ENCODE measurements around the gene FRMPD4. TPM values are rescaled to one million over a fixed set of nuclear protein-coding genes. Genes with fewer than 3 reads are reported as not detected.

The FRMPD4 gene
- total RNA-seq, 1 donor from 2014 or later = not detected

DNA sequence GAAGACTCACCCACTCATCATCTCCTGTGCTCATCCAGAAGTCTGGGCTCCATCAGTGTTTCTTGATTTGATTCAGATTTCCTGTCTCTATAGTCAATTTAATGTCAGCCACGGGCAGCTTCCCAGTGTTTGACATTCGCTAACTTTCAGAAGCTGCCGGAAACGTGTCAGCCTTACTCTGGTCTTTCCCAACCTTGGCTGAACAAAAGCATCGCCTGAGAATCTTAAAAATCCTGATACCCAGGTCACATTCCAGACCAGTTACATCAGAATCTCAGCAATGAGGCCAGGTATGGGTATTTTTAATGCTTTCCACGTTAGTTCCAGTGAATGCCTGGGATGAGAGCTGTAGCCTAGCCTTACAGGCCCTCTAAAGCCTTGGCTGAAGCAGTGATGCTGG is 233.8 kb downstream of the FRMPD4 start:
- peak; percentile 67 for DNase-seq

DNA sequence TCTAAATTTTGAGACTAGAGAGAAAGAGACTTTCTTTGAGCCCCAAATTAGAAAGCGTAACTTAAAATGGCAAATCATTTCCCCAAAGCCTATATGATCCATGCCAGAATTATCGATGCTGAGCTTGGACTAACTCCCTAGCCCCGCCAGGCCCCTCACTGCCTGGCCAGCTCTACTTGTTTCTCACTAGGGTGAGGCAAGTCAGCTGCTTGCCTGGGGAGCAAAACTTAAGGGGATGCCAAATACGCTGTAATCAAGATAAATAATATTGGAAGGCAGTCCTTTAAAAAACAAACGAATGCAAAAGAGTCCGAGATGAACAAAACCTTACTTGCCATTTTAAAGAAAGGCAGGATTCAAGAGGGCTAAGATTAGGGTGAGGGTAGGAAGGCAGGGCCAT is 236.0 kb downstream of the FRMPD4 start:
- DNase-seq = no peak

DNA sequence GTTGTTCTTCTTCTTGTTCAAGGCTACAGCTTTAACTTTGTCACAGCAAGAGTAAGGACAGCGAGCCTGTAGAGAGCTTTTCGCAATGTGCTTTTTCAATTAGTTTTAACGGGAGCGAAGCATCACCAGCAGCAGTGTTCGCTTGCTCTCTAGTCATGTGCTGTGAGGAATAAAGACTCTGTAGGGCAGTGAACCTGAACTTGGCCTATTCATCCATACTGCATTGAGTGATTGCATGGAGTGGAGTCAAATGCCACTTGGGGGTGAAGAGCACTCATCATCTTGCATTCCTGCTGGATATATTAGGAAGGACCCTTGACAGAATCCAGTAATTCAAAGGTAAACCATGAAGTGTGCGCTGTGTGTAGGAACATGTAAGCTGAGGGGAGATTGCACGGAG is 240.0 kb downstream of the FRMPD4 start:
- DNase-seq = no peak

DNA sequence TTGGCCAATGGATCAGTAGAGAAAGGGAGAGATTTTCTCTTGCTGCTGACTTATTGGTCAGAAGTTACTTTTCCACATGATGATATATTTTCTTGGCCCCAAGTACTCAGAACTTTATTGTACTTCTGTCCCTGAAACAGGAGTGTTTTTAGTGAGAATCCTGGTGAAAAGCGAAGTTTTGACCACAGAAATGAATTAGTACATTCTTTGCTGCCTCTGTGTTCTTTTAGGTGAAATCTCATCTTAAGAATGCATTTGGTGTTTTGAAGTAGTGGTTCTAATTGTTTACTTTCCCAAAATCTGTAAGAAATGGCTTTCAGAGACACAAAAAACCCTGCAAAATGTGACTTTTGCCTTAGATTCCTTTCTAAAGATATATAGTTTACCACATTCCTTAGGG is 240.4 kb downstream of the FRMPD4 start:
- DNase-seq = no peak

DNA sequence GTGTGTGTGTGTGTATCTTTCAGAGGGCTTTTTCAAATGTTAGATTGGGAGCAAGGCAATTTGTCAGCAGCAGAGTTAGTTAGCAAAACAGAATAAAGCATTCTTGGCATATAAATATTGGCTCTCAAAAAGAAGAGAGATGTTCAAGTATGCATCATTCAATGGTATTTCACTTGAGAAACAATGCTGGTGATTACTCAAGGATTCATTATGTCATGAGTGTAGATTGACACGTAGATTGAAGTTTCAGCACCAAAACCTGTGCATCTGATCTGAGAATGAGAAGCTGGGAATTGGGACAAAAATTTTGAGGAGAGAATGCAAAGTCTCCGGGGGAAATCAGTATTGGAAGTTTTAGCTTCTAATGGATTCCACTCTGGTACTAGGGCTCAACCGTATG is 241.4 kb downstream of the FRMPD4 start:
- no peak for DNase-seq

DNA sequence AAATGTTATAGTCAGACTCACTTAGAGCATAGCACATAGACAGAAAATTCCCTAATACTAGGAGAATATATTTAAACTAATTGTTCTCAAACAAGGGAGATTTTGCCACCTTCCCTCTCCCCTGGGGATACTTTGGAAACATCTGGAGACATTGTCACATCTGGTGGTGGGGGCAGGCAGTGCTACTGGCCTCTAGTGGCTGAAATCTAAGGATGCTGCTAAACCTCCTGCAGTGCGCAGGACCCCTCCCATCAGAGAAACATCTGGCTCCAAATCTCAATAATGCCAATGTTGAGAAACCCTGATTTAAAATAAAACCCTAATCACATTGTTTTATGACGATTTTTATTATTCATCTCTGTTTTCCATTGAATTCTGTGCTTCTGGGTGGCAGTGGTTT is 244.9 kb downstream of the FRMPD4 start:
- DNase-seq = no peak

DNA sequence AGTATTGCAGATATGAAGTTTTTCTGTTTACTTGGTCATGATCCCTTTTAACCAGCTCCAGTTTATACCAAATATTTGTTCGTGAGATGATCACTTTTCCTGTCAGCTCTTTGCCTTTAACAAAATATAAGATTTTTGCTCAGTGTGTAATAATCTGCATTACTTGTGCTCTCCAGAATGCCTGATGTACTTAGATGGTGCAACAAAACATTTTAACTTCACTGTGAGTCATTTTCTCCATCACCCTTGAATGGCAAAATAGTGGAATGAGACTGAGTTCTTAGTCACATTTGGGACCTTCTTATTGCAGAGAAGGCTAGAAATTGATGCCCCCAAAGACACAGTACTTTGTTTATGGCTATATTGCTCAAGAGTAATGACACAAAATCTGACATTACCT is 252.0 kb downstream of the FRMPD4 start:
- DNase-seq = no peak

DNA sequence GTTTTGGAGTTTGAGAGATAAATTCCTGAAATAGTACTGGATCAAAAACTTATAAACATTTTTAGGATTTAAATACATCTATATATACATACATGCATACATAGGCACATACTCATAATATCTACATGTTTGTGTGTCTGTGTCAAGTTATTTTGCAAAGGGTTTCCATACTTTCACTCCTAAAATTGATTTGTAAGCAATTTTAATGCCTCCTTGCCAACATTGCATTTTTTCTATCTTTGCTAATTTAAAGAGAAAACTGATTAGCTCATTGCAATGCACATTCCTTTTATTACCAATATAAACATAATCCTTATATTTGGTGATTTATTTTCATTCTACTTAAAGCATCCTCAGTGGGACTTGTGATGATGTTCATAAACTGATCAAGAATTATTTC is 258.3 kb downstream of the FRMPD4 start:
- no peak for DNase-seq

DNA sequence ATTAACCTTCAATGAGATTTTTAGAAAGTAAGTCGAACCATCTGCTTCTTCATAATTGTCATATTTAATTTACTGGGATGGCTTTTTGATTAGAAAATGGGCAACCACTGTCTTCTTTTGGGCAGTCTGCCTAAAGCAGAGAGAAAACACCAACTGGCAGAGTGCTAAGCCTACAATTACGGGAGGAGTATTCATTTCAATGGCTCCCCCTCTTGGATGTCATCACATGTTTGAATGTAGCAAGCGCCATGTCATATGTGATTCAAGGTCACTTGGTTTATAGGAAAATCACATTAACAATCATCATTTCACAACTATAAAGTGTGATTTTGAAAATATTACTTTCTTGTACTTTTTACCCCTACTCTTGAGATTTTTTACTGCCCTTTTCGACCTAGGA is 261.9 kb downstream of the FRMPD4 start:
- no peak for DNase-seq

DNA sequence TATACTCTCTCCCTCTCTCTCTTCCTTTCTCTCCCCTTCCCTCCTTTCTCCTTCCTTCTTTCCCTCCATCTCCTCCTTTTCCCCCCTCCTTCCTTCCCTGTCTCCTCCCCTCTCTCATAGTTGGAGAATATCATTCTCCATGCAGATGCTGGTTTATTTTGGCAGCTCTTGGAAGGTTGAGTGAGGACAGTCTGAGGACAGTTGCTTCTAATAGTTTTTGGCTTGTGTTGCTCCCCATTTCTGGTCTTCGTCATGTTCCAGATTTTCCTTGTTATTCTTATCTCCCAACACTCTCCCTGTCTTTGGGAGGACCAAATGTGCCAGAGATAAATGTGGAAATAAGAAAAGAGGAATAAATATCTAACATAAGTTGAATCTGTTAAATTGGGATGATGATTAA is 263.0 kb downstream of the FRMPD4 start:
- no peak for DNase-seq

DNA sequence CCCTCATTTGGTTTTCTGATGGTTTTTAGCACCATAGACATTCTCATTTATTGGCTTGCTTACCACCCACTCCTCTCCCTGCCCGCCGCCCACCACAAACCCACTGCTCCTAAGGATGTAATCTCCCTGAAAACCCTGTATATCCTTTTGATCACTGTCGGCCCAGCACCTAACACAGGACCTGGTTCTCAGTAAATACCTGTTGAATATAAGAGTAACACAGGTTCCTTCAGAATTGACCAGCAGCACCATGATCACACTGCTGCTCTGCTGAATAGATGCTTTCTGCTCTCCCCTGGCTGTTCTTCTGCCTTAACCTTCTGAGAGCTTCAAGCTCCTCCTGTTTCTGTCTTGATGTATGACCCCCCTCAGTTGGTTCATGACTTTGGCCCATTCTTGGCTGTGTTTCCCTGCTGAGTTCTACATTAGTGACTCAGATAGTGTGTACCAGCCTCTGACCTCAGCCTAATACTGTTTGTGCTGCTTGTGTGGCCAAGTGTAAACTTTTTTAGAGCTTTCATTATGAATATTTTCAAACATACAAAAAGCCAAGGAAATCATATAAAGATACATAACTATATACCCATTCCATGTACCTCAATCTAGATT is 265.3 kb downstream of the FRMPD4 start:
- no peak for DNase-seq

DNA sequence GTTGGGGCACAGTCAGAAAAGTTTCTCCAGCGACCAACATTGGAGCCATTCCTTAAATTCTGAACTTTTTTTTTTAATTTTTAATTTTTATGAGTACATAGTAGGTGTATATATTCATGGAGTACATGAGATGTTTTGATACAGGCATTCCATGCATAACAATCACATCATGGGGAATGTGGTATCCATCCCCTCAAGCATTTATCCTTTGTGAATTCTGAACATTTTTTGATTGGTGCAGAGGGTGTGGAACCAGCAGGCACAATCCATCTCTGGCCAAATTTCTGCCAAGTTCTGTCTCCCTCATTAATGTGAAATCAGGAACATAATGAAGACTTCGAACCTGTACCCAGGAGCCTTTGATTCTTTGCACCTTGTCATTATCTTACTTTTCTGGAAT is 267.0 kb downstream of the FRMPD4 start:
- DNase-seq = no peak

DNA sequence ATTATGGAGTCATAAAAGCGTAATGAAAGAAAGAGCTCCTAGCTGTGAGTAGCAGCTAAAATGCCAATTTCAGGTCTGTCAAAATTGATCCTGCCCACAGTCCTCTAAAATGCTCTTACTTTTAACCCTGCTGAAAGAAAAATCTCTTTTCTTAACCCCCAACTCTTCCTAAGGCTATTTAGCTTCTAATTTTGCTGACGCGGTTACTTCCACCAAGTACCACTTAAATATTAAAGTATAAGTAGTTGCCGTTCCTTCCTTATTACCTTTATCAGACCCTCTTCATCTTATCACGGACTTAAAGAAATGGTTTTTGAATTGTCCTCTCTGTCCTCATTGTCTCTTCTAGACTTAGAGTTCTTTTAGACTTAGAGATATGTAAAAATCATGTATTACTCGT is 272.2 kb downstream of the FRMPD4 start:
- DNase-seq = no peak

DNA sequence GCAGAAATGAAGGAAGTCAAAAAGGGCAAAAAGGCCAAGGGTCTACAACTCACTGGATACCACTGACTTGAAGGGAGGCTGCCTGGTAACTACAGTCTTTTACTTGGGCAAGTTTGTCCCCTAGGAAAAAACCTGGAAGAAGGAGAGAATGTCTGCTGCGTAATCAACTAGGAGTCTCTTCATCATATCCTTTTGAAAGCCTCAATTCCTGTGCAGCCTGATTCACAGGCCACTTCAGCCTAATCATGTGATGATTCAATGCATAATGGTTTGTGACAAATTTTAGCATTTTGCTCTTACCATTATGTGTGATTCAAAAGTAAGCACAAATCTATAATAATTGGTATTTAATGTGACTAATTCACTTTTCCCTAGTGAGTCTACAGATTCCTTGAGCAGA is 273.6 kb downstream of the FRMPD4 start:
- peak; percentile 3 for DNase-seq

DNA sequence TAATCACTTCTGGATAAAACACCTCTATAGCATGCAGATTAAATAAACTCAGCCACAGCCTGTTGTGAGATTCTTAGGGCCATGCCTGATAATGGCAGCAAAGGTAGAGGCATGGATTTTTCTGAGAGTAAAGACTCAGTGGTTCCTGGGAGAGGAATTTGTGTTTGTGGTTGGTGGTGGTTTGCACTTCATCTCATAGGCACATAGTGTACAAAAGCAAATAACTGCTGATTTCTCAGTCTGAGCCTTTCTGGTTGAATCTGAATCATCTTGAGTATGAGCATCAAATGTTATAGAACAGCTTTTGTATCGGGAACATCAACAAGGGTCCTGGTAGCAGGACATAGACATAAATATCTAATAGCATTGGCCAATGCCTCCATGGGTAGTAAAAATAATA is 274.3 kb downstream of the FRMPD4 start:
- DNase-seq = no peak

DNA sequence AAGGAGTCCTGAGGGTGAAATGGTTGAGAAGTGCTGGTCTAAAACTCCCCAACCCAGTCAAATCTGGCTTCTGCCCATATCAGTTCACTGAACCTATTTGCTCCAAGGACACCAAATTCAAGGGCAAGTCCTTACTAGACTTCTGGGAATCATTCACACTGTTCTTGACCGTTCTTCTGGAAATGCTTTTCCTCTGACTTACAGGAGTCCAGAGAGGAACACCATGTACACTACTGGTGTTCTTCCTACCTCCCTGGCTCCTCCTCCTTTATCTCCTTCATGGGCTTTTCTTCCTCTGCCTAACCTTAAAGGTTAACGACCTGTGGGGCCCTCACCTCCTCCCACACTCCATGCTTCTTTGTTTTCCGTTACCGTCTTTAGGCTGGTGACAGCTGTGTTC is 281.3 kb downstream of the FRMPD4 start:
- peak; percentile 3 for DNase-seq

DNA sequence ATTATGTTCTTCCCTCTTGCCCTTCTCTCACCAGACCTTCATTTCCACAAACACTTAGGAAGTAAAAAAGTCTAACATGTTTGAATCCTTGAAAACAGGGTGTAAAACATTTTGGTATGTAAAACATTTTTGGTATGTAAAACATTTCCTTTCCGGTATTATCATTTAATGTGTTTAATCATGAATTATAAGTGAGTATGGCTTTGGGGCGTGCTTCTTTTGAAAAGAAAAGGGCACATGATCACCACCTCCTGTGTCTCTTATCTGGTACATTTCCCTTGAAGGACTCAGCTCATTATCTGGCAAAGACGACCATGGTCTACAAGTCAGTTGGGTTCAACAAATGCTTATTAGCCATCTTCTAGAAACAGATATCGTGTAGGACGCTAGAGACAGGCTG is 283.6 kb downstream of the FRMPD4 start:
- peak; percentile 30 for DNase-seq

DNA sequence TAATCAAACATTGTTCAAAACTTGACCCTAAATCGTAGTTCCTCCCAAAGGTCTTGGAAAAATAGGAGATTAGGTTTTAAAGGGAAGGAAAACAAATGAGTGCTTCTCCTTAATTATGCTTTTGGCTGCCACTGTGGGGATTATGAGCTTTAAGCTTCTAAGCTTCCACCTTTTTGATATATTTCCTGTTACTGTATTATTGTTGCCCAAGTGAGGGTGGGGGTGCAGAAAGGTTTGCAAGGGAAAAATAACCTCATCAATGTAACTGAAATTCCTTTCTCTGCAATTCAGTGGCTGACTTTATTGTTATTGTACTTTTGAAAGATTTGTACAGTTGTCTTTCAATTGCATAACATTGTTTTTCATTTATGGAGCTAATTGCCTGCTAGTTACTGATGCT is 285.1 kb downstream of the FRMPD4 start:
- DNase-seq = peak; percentile 52

DNA sequence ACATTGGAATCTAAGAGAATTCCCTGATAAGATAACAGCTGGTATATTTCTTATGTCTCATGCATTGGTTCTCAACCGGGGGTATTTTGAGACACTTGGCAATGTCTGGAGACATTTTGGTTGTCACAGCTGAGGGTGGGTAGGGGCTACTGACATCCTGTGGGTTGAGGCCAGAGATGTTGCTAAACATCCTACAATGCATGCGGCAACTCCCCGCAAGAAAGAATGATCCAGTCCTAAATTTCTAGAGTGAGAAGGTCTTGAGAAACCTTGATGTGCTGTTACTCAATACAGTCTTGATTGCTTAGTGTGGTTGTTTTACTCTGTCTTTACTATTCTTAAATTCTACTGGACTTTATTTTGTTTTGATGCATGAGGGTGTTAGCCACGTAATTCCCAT is 287.2 kb downstream of the FRMPD4 start:
- DNase-seq = no peak

DNA sequence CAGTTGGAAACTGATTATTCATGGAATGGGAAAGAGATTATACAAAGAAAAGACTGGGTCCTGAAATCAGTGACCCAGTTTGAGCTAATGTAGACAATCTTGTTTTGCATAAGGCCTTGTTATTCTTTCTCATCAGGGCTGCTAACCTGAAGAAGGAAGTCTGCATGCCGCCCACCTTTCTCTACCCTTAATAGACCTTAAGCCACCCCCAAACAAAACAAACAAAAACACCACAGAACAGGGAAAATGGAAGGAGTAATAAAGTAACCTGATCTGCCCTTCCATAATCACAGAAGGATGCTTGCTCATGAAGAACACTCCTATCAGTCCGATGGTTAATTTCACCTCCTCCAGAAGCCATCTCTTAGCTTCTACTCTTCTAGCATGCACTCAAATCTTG is 288.1 kb downstream of the FRMPD4 start:
- DNase-seq = no peak

DNA sequence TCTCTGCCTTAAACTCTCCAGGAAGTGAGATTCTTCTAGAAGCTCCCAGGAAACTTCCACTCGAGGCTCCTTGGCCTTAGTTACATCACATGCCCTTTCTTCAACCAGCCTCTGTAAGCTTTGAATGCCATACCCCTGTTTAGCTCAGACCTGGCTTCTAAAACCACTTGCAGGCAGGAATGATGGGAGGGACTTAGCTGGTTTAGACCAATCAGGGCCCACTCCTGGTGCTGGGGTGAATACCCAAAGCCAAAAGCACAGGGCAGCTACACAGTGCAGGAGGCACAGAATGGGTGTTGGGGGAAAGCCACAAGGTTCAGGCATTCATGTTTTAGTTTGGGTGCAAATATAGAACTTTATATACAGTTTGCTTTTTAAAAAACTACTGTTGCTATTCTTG is 296.2 kb downstream of the FRMPD4 start:
- no peak for DNase-seq

DNA sequence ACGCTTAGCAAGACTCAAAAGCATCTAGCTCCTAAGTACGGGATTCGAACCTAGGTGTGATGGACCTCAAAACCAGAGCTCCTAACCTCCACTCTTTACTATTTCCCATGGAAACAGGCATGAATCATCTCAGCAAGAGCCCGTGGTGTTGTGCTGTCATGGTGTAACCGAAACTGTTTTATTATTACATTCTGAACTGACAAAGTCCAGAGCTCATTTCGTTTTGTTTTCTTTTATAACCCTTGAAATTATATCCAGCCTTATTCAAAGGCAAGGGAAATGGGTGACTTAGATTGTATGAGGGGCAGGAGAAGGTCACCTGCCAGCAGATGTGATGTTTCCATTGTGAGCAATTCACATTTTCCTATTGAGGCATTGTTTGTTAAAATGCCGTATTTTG is 301.1 kb downstream of the FRMPD4 start:
- DNase-seq = peak; percentile 50

DNA sequence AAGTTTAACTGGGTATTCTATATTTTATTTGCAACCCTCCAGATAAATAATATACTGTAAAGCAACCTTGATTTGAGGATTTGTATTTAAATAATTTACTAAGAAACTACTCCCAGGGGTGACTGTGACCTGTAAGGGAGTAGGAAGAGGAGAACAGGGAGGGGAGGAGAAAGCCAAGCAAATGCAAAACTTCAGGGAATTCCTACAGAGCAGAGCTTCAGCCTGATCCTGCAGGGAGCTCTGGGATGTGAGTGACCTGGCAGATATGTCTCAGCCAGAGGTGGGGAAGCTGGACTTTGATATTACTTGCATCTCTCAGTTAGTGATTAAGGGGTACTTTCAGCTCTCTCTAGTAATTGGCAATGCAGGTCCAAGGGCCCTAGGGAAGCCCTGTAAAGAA is 302.0 kb downstream of the FRMPD4 start:
- no peak for DNase-seq

DNA sequence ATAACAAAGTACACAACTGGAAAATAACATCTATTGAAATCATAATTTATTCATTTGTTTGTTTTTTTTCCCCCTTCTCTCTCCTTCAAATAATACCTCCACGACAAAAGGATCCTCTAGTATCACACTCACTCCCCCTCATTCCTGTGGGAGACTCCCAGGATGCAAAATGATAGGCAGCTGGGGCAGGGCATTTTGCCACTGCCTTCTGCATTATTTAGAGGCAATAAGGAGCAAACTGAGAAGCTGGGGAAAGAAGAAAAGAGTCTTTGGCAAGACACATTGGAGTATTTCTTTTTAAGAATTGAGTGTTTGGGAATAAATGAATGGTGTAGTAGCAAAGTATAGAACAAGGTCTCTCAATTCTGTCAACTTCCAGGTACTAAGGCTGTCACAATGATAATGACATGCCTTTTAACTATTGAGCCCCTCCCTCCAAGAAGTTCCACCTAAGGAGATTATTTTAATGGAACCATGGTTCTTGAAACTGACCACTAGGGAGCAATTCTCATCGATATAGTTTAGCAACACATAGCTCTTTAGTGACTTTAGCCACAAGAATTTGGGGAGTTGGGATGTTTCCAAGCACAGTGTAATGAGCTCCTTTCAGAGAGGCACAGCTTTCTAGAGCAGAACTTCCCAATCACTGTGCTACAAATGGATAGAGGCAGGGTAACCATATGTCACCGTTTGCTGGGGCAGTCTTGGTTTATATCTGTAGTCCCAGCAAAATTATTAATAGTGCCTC is 303.3 kb downstream of the FRMPD4 start:
- DNase-seq = no peak

DNA sequence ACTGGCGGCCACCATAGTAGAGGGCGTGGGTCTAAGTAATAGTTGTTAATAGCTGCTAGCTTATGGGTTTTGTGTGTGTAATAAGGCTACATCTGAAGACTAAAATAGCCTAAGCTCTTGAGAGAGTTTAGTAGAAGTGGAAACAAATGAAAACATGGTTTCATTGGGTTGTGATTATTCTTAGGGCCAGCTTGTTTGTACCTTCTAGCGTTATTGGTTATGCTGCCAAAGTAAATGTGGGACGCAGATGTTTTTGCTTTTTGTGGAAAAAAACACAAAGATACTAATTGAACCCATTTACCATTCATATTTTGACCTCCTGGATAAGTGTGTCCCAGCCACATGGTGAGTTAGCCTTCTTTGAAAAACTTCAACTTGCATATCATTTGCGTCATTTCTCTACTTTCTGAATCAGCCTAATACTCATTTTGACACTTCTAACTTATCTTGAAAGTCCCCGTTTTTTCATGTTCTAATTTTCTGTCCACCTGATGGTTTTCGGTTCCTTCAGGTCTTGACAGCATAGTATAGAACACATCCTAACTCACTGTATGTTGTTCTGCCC is 305.3 kb downstream of the FRMPD4 start:
- DNase-seq = no peak
